SK-N-SH treated with all-trans-retinoic acid at 6 μM for 48 hours (cell line): Measurements from ENCODE around the gene CCT6B.

ENCODE experiments used
- ATAC-seq: fragments of 200-7000 bp; cut with Tn5 transposase; 3 replicates; pipeline ENCODE4 v1.9.1; 2020; ENCODE audit warnings: mild to moderate bottlenecking, moderate library complexity
- ARNTL ChIP-seq: fragments of 450-650 bp; formaldehyde crosslinking; IDR thresholded peaks from 2 replicates; pipeline ENCODE4 v1.5.0; 2020; ENCODE audit warnings: low read depth, mild to moderate bottlenecking, moderate library complexity, borderline replicate concordance
- BACH2 ChIP-seq: fragments of 250-450 bp; sonication (Bioruptor Pico); IDR thresholded peaks from 2 replicates; pipeline ENCODE4 v1.9.0; 2021; ENCODE audit warnings: mild to moderate bottlenecking, borderline replicate concordance
- CREB5 ChIP-seq: fragments of 250-450 bp; sonication (Bioruptor Pico); IDR thresholded peaks from 2 replicates; pipeline ENCODE4 v1.5.1; 2020; ENCODE audit warnings: low read depth, mild to moderate bottlenecking, moderate library complexity
- CSDC2 ChIP-seq: fragments of 250-450 bp; sonication (Bioruptor Pico); IDR thresholded peaks from 2 replicates; pipeline ENCODE4 v1.5.0; 2020; ENCODE audit warnings: mild to moderate bottlenecking, moderate library complexity
- CSRNP3 ChIP-seq: fragments of 250-450 bp; sonication (Bioruptor Pico); IDR thresholded peaks from 2 replicates; pipeline ENCODE4 v1.5.1; 2021; ENCODE audit warnings: mild to moderate bottlenecking, moderate library complexity
- ESRRG ChIP-seq: fragments of 250-450 bp; sonication (Bioruptor Pico); IDR thresholded peaks from 2 replicates; pipeline ENCODE4 v1.6.1; 2021; ENCODE audit warnings: mild to moderate bottlenecking
- GLIS3 ChIP-seq: fragments of 250-450 bp; sonication (Bioruptor Pico); IDR thresholded peaks from 2 replicates; pipeline ENCODE4 v1.5.0; 2020; ENCODE audit warnings: mild to moderate bottlenecking, moderate library complexity
- ISL1 ChIP-seq: fragments of 250-450 bp; sonication (Bioruptor Pico); IDR thresholded peaks from 2 replicates; pipeline ENCODE4 v2.1.2; 2022; ENCODE audit warnings: mild to moderate bottlenecking, moderate library complexity
- OSR1 ChIP-seq: fragments of 250-450 bp; sonication (Bioruptor Pico); IDR thresholded peaks from 2 replicates; pipeline ENCODE4 v1.8.0; 2022; ENCODE audit warnings: moderate library complexity, mild to moderate bottlenecking, inconsistent platforms
- PATZ1 ChIP-seq: fragments of 250-450 bp; sonication (Bioruptor Pico); IDR thresholded peaks from 2 replicates; pipeline ENCODE4 v1.8.0; 2020; ENCODE audit warnings: mild to moderate bottlenecking, moderate library complexity, borderline replicate concordance
- POU6F1 ChIP-seq: fragments of 250-450 bp; sonication (Bioruptor Pico); IDR thresholded peaks from 2 replicates; pipeline ENCODE4 v1.8.0; 2021; ENCODE audit warnings: low read depth, mild to moderate bottlenecking, moderate library complexity, borderline replicate concordance
- PPARA ChIP-seq: fragments of 250-450 bp; sonication (Bioruptor Pico); IDR thresholded peaks from 2 replicates; pipeline ENCODE4 v1.5.0; 2020; ENCODE audit warnings: mild to moderate bottlenecking, borderline replicate concordance
- RARB ChIP-seq: fragments of 250-450 bp; sonication (Bioruptor Pico); IDR thresholded peaks from 2 replicates; pipeline ENCODE4 v1.8.0; 2021; ENCODE audit warnings: mild to moderate bottlenecking, moderate library complexity
- SNAI2 ChIP-seq: fragments of 250-450 bp; sonication (Bioruptor Pico); IDR thresholded peaks from 2 replicates; pipeline ENCODE4 v1.5.0; 2020; ENCODE audit warnings: mild to moderate bottlenecking, moderate library complexity
- TCF4 ChIP-seq: fragments of 250-450 bp; sonication (Bioruptor Pico); IDR thresholded peaks from 2 replicates; pipeline ENCODE4 v1.8.0; 2021; ENCODE audit warnings: mild to moderate bottlenecking, moderate library complexity, borderline replicate concordance
- TOX ChIP-seq: fragments of 250-450 bp; sonication (Bioruptor Pico); IDR thresholded peaks from 2 replicates; pipeline ENCODE4 v1.8.0; 2021; ENCODE audit warnings: mild to moderate bottlenecking, moderate library complexity, borderline replicate concordance
- TSHZ2 ChIP-seq: fragments of 250-450 bp; sonication (Bioruptor Pico); IDR thresholded peaks from 2 replicates; pipeline ENCODE4 v1.5.0; 2020; ENCODE audit warnings: mild to moderate bottlenecking, moderate library complexity
- ZC3H10 ChIP-seq: fragments of 250-450 bp; sonication (Bioruptor Pico); IDR thresholded peaks from 2 replicates; pipeline ENCODE4 v1.5.1; 2021; ENCODE audit warnings: mild to moderate bottlenecking, moderate library complexity
- ZFP3 ChIP-seq: fragments of 250-450 bp; sonication (Bioruptor Pico); IDR thresholded peaks from 2 replicates; pipeline ENCODE4 v1.5.0; 2020; ENCODE audit warnings: mild to moderate bottlenecking, moderate library complexity
- ZFP30 ChIP-seq: fragments of 450-650 bp; formaldehyde crosslinking; IDR thresholded peaks from 2 replicates; pipeline ENCODE4 v1.5.0; 2022; ENCODE audit warnings: mild to moderate bottlenecking, moderate library complexity
- ZNF70 ChIP-seq: fragments of 450-650 bp; formaldehyde crosslinking; IDR thresholded peaks from 2 replicates; pipeline ENCODE4 v1.5.0; 2020; ENCODE audit warnings: mild to moderate bottlenecking, moderate library complexity
- ZNF8 ChIP-seq: fragments of 450-650 bp; formaldehyde crosslinking; IDR thresholded peaks from 2 replicates; pipeline ENCODE4 v1.5.0; 2020; ENCODE audit warnings: mild to moderate bottlenecking, moderate library complexity

CCT6B gene

GRCh38 chr17:34981538-34982241 is 20.4 kb upstream of the CCT6B start:
- ATAC-seq: peak; percentile 34
- TF ChIP-seq ARNTL (no peak), ISL1 (CRISPR knock-in tag) (peak; percentile 49)

- ATAC-seq: peak; percentile 93
- TF ChIP-seq CSRNP3: no peak
- TF ChIP-seq SNAI2 (CRISPR knock-in tag): no peak
- TF ChIP-seq GLIS3 (CRISPR knock-in tag): no peak
- TF ChIP-seq POU6F1 (CRISPR knock-in tag): no peak
- no peak for TF ChIP-seq TCF4 (CRISPR knock-in tag)
- no peak for TF ChIP-seq CSDC2
- TF ChIP-seq PATZ1: no peak
- no peak for TF ChIP-seq PPARA
- no peak for TF ChIP-seq ARNTL
- no peak for TF ChIP-seq TOX (CRISPR knock-in tag)
- TF ChIP-seq CREB5 (CRISPR knock-in tag): no peak
- TF ChIP-seq ZC3H10: no peak
- TF ChIP-seq ISL1 (CRISPR knock-in tag): no peak
- TF ChIP-seq ZNF70 (CRISPR knock-in tag): no peak
These were observed 19.6 kb upstream of the CCT6B start for GRCh38 chr17:34980681-34981537.

- peak; percentile 77 for ATAC-seq
- no peak for TF ChIP-seq SNAI2 (CRISPR knock-in tag)
- TF ChIP-seq TCF4 (CRISPR knock-in tag): no peak
- no peak for TF ChIP-seq ZFP30 (CRISPR knock-in tag)
- no peak for TF ChIP-seq ZFP3 (CRISPR knock-in tag)
- no peak for TF ChIP-seq ZNF70 (CRISPR knock-in tag)
- no peak for TF ChIP-seq OSR1 (CRISPR knock-in tag)
- no peak for TF ChIP-seq TSHZ2
- no peak for TF ChIP-seq ZC3H10
- TF ChIP-seq POU6F1 (CRISPR knock-in tag): no peak
- TF ChIP-seq ZNF8 (CRISPR knock-in tag): no peak
- no peak for TF ChIP-seq RARB (CRISPR knock-in tag)
- TF ChIP-seq BACH2: no peak
- no peak for TF ChIP-seq PPARA
- no peak for TF ChIP-seq GLIS3 (CRISPR knock-in tag)
- TF ChIP-seq TOX (CRISPR knock-in tag): no peak
- no peak for TF ChIP-seq ESRRG (CRISPR knock-in tag)
- no peak for TF ChIP-seq ARNTL
- TF ChIP-seq PATZ1: no peak
- TF ChIP-seq CREB5 (CRISPR knock-in tag): no peak
These were observed 19.1 kb upstream of the CCT6B start, which contains the start of gene LIG3 for GRCh38 chr17:34980353-34980680. LIG3 (plus strand) TSS chr17:34980512; CDS start chr17:34983006, 2,494 bp downstream.
